M059J (cell line): ENCODE data around the gene HSPA1A. TPM values are rescaled to one million over a fixed set of nuclear protein-coding genes. Genes with fewer than 3 reads are reported as not detected.

ENCODE experiments used
- DNase-seq: peaks from one replicate; pipeline ENCODE4 v3.0.0-alpha.2; 2012; ENCODE audit warnings: low read depth
- total RNA-seq: library from RNA; depleted of rRNA; stranded (reverse); fragments of >200 nt; shearing (Covaris generic); gene quantifications from 2 replicates; pipeline ENCODE4 v1.2.3, GENCODE V29; 2014; rRNA removed

Gene HSPA1A
- total RNA-seq = 163 and 238 TPM in 2 replicates

GRCh38 chr6:31815025-31815838 is at the start of gene HSPA1A, which contains the start of gene HSPA1L:
TSS of gene HSPA1A (plus strand) at chr6:31815543. CDS start at chr6:31815757, 214 bp downstream.
TSS of gene HSPA1L (minus strand) at chr6:31815283. CDS start at chr6:31811972, 3,311 bp downstream.
- DNase-seq = peak; percentile 99

GRCh38 chr6:31765559-31765909 is 49.8 kb upstream of the HSPA1A start:
- no peak for DNase-seq

- no peak for DNase-seq
These were observed 49.2 kb upstream of the HSPA1A start for GRCh38 chr6:31765910-31766794.

- no peak for DNase-seq
These were observed 48.2 kb upstream of the HSPA1A start for GRCh38 chr6:31767096-31767645.

- no peak for DNase-seq
These were observed 46.7 kb upstream of the HSPA1A start for GRCh38 chr6:31768363-31769257.

GRCh38 chr6:31769684-31770371 is 45.5 kb upstream of the HSPA1A start:
- peak; percentile 70 for DNase-seq

- DNase-seq = no peak
These were observed 44.5 kb upstream of the HSPA1A start for GRCh38 chr6:31770860-31771259.

GRCh38 chr6:31771992-31772358 is 43.4 kb upstream of the HSPA1A start:
- peak; percentile 67 for DNase-seq

GRCh38 chr6:31775184-31775583 is 40.2 kb upstream of the HSPA1A start:
- no peak for DNase-seq

GRCh38 chr6:31775633-31776484 is 39.5 kb upstream of the HSPA1A start:
- no peak for DNase-seq

GRCh38 chr6:31776485-31776988 is 38.8 kb upstream of the HSPA1A start:
- DNase-seq = no peak

GRCh38 chr6:31776989-31777666 is 38.2 kb upstream of the HSPA1A start, which contains the start of gene VWA7:
TSS of gene VWA7 (minus strand) at chr6:31777328. CDS start at chr6:31776779, 549 bp downstream.
- DNase-seq = peak; percentile 95

GRCh38 chr6:31777667-31778050 is 37.7 kb upstream of the HSPA1A start:
- DNase-seq = no peak

- DNase-seq = no peak
These were observed 37.1 kb upstream of the HSPA1A start for GRCh38 chr6:31778193-31778592.

- no peak for DNase-seq
These were observed 36.1 kb upstream of the HSPA1A start for GRCh38 chr6:31778999-31779885.

GRCh38 chr6:31779908-31780307 is 35.4 kb upstream of the HSPA1A start:
- DNase-seq = no peak

- DNase-seq = no peak
These were observed 34.7 kb upstream of the HSPA1A start for GRCh38 chr6:31780507-31781243.
